Activated gamma-delta T cell treated with Interleukin-2 at 50 U/mL for 16 hours (primary cell): ENCODE measurements around the gene CNOT3.
"Not testable (repeated sequence)": the region's sequence is repeated elsewhere in the genome, so short reads cannot be mapped to it uniquely, and the experiment has no call there.

Source experiments
- DNase-seq: peaks from one replicate; pipeline ENCODE4 v3.0.0-alpha.2; 2020

The CNOT3 gene

DNA sequence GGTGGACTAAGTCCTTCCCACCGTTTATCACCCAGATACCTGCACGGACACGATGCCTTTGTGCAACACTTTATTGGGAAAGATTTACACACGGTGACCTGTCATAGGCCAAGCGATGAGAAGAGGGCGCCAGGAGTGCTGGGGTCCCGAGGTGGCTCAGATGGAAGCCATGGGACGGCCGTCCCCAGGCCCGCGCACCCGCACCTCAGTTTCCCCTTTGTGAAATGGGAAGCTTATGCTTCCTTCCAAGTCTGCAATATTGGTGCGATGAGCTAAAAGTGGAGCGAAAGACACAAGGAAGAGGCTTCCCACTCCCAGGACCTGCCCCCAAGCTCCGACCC, 35.8 kb downstream of the CNOT3 start:
- DNase-seq = no peak

DNA sequence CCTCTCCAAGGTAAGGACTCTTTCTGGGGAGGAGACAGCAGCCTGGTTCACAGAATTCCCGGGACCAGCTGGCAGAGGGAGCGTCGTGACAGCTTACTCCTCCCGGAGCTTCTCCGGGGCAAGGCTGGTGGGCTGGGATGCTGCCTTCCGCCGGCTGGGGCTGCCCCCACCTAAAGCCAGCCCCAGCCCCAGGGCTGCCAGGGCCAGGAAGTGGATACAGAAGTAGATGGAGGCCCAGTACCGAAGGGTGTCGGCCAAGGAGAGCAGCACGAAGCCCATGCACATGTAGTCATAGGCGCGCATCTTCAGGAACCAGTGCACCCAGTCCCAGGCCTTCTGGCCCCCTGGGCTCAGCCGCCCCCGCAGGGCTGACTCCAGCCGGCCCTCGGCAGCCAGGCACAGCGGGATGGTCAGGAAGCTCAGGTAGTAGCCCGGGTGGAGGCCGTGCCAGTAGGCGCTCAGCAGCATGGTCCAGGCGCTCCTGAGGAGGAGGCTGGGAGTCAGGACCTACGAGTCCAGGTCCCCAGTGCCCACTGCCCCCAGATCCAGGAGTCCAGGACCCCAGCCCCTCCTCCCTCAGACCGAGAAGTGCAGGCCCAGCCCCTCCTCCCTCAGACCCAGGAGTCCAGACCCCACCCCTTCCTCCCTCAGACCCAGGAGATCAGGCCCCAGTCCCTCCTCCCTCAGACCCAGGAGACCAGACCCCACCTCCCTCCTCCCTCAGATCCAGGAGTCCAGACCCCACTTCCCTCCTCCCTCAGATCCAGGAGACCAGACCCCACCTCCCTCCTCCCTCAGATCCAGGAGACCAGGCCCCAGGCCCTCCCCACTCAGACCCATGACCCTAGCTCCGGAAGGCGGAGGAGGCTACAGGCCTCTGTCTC, 36.6 kb downstream of the CNOT3 start:
- no peak for DNase-seq

DNA sequence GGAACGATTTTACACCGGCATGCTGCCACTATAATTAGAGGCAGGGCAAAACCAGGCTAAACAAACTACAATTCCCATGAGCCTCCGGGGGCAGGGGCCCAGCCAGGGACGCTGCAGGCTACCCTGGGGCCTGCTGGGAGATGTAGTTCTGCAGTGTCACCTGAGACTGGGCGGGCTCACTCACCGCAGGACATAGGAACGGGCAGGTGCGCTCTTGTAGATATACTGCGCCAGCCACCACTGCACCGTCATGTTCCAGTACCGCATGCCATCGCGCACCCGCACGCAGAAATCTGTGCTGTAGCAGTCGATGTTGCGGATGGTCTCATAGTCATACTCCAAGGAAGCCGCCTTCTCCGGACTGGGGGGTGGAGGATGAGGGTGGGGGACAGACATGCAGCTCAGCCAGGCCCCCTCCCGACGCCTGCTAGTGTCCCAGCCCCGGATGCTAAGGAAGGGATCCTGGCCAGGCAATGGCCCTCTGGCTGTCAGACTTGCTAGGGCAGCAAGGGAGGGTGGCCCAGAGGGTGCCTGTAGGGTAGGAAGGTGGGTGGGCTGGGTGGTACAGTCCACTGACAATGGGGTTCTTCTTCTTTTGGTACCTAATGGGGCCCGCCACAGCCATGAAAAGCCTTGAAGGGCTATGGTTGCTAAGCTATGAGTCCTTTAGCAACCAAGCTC, 41.2 kb downstream of the CNOT3 start:
- no peak for DNase-seq

DNA sequence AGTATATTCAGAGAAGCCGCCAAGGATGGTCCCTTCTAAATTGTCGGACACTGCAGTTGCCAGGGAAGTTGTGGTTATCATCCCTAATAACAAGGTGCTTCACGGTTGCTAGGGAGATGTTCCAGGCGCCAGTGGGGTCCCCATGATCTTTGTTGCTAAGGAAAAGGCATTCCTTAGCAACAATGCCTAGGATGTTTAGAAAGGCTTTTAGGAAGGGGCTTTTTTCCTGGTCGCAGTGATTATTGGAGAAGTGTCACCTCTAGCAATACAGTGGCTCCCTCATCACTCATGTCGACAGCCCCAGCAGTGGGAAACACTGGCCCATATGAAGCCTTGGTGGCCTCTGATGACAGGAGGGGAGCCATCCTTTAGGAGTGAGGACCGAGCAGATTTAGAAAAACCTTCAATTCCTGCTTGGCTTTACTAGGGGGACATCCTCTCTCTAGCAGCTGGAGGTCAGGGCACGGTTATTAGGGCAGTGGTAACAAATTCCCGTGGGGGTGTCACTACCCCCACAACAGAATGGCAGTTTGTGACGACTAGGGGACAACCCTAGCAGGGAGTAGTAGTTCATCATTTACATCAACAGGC, 41.8 kb downstream of the CNOT3 start:
- no peak for DNase-seq

DNA sequence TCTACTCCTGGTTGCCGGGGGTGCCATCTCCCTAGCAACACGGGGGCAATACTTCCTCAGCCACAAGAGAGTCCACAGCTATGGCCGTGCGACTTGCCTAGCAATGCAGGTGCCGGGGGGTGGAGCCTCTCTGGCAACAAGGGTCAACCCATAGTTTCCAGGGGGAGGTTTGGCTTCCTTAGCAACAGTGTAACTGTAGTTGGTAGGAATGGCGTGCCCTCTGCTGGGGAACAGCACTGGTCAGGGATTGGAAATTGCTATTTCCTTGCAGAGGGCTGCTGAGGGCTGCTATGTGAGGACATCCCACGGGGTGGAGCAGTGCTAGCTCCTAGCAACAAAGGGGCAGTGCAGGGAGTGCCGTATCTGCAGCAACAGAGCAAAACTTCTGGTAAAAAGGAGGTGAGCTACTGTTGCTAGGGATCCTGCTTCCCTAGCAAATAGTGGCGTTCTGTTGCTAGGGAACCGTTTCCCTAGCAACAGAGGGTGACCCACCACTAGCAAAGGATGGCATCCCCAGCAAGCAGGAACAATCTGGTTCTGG, 42.4 kb downstream of the CNOT3 start:
- DNase-seq = no peak

DNA sequence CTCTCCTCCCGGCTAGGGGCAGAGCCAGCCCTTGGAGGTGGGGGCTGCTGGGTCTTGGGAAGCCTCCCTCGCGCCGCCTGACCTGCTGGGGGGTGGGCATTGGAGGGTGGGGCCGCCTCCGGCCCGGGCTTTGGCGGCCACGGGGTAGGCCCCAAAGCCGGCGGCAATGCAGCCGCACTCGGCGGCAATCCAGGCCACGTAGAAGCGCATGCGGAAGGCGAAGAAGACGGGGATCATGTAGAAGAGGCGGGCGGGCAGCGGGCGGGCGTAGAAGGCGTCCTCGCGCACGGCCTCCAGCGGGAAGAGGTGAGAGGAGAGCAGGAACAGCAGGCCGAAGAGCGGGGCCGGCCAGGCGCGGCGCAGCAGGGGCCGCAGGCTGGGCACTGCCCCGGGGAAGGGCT, 43.1 kb downstream of the CNOT3 start:
- DNase-seq = no peak

DNA sequence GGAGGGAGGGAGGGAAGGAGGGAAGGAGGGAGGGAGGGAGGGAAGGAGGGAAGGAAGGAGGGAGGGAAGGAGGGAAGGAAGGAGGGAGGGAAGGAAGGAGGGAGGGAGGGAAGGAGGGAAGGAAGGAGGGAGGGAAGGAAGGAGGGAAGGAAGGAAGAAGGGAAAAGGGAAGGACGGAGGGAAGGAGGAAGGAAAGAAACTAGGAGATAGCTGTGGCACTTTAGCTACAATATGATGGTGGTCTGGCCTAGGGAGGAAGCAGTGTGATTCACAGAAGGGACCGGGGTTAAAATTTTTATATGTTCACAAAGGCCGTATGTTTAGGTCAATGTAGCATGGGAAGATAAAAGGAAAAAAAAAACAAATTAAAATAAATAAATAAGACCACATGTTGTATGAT, 44.3 kb downstream of the CNOT3 start:
- DNase-seq = not testable (repeated sequence)

DNA sequence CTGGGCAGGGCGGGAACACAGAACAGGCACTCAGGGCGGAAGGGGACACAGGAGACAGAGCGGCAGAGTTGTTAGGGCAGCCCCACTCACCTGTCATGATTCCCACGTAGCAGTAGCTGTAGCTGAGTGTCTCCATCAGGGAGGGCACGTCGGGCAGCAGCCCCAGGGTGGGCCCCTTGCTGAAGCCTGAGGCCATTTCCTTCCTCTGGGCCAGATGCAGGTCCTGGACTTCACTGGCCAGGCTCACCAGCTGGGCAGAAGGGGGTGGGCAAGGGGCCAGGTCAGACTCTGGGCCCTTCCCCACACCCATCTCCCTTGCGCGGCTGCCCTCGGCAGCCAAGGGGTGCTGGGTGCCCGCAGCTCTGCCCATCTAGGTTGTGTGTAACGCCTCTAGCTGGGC, 45.9 kb downstream of the CNOT3 start:
- no peak for DNase-seq

DNA sequence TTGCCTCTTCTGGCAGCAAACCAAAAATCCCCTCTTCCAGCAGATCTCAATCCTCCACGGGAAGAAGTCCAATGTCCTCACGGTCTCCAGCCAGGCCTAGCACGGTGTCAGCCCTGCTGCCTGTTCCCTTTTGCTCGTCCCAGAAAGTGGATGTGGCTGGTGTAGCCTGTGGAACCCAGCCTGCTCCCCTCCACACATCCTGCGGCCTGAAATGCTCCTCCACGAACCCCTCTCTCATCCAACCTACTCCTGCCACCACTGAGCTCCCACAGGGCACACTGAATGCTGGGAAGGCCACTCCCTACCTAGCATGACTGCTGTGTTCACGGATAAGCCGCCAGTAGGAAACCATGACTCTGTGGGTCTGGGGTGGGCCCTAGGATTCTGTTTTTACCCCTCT, 48.8 kb downstream of the CNOT3 start:
- DNase-seq = no peak

DNA sequence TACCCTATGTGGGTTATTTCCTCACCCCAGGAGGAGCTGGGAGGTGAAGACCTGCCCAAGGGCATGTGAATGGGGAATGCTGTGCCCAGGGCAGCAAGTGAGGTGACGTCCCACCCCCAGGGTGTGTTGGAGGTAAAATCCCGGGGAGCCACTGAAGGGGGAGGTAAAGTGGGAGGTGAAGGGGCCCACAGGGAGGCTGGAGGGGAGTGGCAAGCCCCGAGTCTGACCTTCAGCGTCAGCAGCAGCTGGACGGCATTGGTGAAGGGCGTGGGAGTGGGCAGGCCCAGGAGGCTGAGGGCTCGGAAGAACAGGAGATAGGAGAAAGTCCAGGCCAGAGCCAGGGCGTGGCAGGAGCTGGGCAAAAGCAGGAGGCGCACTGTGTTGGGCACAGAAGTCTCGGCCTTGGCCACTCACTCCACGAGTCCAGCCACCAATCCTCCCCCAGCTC, 49.4 kb downstream of the CNOT3 start:
- DNase-seq = no peak

DNA sequence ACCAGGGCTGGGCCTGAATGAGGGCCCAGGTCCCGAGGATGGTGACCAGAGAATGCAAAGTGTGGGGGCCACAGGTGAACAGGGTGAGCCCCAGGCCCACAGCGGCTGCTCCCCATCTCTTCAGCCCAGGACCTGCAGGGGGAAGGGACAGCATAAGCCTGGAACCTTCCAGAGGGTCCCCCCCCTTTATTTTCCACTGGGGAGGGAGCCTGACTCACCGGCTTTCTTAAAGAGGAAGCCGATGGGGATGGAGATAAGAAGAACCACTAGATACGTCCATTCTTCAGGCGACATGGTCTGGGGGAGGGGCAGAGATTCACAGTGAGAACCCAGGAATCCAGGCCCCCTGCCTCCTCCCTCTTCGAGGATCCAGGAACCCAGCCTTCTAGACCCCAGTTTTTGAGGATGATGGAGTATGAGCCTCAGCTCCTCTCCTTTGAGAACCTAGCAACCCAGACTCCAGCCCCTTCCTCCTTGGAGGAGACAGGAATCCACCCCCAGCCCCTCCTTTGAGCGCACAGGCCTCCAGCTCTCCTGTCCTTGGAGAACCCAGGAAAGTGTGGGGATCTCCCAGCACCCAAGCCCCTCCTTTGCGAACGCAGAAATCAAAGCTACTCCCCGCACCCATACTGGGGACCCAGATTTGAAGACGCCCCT, 50.8 kb downstream of the CNOT3 start:
- DNase-seq = peak; percentile 49

DNA sequence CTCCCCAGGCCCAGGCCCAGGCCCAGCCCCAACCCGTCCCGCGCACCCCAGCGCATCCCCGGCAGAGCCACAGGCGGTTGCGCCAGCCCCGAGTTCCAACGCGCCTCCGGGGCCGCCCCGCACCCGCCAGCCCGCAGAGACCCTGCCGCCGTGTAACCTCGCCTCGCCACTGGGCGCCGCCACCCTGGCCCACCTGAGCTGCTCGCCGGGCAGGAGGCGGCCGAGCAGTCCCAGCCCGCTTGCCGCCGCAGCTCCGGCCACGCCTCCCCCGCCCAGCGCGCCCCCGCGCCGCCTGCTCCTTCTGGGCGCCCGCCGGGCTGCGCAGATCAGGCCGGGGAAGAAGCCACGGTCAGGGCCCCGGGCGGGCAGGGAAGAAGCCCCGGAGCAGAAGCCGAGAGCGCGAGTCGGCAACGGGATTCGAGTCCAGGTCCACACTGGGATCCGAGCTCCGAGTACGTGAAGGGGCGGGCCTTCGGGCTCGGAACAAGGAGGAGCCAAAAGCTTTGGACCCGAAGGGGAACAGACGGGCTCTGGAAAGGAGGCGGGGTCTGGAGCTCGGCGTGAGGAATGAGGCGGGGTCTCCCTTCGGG, 51.7 kb downstream of the CNOT3 start, which contains the start of gene MBOAT7:
Gene MBOAT7, minus strand, starts transcription at position 436 of the 590 bp plus-strand sequence. CDS start 1,072 bp downstream, outside the sequence.
- no peak for DNase-seq

DNA sequence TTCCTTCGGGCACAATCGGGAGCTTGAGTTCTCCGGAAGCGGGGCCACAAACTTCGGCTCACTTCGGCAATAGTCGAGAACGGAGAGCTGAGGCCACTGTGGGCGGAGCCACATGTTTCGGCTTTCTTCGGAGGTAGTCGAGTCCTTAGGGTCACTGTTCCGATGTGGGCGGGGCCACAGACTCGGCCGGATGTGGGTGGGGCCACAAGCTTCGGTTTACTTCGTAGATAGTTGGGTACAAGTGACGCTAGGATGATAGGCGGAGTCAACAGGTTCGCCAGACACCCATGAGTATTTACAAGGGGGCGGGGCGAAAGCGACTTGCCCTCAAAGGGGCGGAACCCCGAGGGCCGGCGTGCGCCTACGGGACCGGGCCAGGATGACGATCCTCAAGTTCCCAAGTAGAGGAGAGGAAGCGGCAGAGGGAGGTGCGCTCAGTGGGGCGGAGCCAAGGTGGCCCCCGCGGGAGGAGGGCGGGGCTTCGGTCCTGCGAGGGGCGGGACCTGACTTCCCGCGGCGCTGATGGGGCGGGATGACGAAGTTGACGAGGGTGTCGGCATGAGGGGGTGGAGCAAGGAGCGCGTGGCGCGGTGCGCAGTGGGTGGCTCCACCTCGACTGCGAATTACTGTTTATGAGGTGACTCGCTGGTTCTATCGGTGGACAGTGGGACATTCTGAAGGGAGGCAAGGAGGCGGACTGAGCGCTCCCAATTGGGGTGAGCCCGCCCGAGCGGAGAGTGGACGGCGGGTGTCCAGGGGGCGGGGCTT, 52.4 kb downstream of the CNOT3 start:
- DNase-seq = peak; percentile 100

DNA sequence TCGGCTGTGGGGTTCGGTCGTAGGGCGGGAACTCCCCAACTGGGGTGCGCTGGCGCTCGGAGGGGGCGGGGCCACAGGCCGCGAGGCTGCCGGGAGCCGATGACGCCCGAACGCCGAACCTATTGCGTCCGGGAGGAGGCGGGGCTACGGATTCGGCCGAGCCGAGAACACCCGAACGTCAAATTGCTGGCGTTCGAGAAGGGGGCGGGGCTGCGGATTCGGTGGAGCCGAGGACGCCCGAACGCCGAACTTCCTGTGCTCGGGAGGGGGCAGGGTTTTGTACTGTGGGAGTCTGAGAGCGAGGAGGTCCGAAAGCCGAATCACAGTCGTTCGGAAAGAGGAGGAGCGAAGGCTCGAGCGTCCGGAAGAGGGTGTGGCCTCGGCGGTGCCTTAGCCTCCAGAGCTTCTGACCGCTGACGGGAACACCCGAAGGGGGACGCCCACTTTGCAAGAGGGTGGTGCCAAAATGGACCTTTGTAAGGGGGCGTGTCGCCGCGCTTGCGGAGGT, 53.0 kb downstream of the CNOT3 start:
- DNase-seq = peak; percentile 100

DNA sequence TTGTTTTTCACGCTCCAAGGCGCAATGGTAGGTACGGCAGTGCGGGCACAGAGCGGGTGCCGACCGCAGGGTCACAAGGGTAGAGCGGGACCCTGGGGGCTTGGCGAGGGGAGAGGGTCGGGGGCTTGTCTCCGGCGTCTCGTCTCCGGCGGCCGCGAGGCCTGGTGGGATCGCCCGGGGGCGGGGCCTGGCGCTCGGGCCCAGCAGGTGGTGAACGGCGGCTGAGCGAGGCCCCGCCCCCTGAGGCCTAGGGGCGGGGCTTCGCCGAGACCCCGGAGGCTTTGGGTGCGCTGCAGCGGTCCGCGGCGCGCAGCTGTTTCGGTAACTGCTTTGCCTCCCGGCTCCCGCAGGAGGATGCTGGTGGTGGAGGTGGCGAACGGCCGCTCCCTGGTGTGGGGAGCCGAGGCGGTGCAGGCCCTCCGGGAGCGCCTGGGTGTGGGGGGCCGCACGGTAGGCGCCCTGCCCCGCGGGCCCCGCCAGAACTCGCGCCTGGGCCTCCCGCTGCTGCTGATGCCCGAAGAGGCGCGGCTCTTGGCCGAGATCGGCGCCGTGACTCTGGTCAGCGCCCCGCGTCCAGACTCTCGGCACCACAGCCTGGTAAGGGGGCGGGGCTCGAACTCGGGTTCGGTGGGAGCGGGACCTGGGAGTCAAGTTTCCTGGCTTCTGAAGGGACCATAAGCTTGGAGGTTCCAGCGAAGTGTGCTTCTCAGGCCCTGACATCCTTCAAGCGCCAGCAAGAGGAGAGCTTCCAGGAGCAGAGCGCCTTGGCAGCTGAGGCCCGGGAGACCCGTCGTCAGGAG, 53.6 kb downstream of the CNOT3 start, which contains the start of gene TSEN34:
Gene TSEN34, plus strand, starts transcription at position 298 of the 800 bp plus-strand sequence. Its CDS starts 57 bp downstream, at position 355.
- peak; percentile 83 for DNase-seq

DNA sequence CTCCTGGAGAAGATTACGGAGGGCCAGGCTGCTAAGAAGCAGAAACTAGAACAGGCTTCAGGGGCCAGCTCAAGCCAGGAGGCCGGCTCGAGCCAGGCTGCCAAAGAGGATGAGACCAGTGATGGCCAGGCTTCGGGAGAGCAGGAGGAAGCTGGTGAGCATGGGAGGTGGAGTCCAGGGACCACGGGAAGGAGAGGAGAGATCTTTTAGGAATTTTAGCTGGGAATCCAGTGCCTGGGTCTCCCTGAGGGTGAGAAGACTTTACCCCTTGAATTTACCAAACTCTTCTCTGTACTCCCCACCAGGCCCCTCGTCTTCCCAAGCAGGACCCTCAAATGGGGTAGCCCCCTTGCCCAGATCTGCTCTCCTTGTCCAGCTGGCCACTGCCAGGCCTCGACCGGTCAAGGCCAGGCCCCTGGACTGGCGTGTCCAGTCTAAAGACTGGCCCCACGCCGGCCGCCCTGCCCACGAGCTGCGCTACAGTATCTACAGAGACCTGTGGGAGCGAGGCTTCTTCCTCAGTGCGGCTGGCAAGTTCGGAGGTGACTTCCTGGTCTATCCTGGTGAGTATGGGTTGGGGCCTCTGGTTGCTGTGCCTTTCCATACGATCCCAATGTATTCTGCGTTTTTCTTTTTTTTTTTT, 54.4 kb downstream of the CNOT3 start:
- no peak for DNase-seq

DNA sequence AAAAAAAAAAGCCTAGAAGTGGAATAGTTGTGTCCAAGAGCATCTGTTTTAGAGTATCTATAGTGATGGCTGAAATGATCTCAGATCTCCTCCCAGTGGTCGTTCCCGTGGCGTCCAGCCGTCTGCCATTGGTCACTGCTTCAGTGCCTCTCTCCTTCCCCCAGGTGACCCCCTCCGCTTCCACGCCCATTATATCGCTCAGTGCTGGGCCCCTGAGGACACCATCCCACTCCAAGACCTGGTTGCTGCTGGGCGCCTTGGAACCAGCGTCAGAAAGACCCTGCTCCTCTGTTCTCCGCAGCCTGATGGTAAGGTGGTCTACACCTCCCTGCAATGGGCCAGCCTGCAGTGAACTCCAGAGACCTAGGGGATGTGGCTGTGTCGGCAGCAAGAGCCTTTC, 55.4 kb downstream of the CNOT3 start:
- DNase-seq = no peak

DNA sequence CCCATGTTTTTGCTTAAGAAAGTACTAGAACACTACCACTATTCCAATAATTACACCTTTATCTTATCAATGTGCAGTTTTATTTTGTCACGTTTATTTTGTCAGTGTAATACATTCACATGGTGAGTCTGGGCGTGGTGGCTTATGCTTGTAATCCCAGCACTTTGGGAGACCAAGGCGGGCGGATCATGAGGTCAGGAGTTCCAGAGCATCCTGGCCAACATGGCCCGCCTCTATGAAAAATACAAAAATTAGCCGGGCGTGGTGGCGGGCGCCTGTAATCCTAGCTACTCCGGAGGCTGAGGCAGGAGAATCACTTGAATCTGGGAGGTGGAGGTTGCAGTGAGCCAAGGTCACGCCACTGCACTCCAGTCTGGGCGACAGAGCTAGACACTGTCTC, 56.9 kb downstream of the CNOT3 start:
- DNase-seq = not testable (repeated sequence)

DNA sequence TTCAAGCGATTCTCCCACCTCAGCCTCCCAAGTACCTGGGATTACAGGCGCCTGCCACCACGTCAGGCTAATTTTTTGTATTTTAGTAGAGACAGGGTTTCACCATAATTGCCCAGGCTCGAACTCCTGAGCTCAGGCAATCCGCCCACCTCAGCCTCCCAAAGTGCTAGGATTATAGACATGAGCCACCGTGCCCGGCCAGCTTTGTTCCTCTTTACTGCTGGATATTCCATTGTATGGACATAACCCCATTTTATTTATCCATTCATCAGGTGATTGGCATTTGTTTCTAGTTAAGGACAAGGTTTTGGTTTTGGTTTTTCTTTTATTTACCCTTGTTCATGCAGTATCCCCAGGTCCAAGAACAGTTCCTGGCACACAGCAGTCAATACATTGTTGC, 59.0 kb downstream of the CNOT3 start:
- no peak for DNase-seq

DNA sequence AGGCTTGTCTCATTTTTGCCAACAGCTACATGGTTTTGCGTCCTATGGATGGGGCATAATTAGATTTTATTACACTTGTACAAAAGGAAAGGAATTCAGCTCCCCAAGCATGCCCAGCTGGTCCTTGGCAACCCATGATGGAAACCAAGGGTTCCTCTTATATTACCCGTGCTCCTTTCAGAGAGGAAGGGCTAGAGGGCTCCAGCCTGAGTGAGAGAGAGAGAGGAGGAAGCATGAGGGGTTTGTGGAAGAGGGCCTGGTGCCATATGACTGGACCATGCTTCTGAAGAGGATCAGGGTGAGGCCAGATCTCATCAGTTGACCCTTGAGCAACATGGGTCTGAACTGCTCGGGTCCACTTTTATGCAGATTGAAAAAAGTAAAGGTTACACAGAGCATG, 59.6 kb downstream of the CNOT3 start:
- no peak for DNase-seq
